Progenitor cell of endocrine pancreas (in vitro differentiated cells): Measurements from ENCODE around the gene NR1H4. TPM values are rescaled to one million over a fixed set of nuclear protein-coding genes. Genes with fewer than 3 reads are reported as not detected.
"Not testable (repeated sequence)": the region's sequence is repeated elsewhere in the genome, so short reads cannot be mapped to it uniquely, and the experiment has no call there.

ENCODE experiments used
- DNase-seq: peaks from one replicate; pipeline ENCODE4 v3.0.0; 2021; ENCODE audit warnings: low spot score; ENCODE audit not compliant: unreplicated experiment
- H3K27ac Mint-ChIP-seq: 2 replicates; pipeline ENCODE4 v1.8.0; 2021; ENCODE audit warnings: mild to moderate bottlenecking, moderate library complexity, mixed read lengths
- H3K27me3 Mint-ChIP-seq: 2 replicates; pipeline ENCODE4 v1.8.0; 2021; ENCODE audit warnings: mixed read lengths
- H3K36me3 Mint-ChIP-seq: 2 replicates; pipeline ENCODE4 v1.8.0; 2022; ENCODE audit warnings: mixed read lengths; ENCODE audit not compliant: insufficient read depth
- H3K4me1 Mint-ChIP-seq: 2 replicates; pipeline ENCODE4 v1.8.0; 2021; ENCODE audit warnings: low read depth, mixed read lengths
- H3K4me3 Mint-ChIP-seq: 2 replicates; pipeline ENCODE4 v1.8.0; 2021; ENCODE audit warnings: low read depth, mild to moderate bottlenecking, moderate library complexity, mixed read lengths
- H3K9me3 Mint-ChIP-seq: 2 replicates; pipeline ENCODE4 v1.8.0; 2021; ENCODE audit warnings: low read depth, mixed read lengths
- long read RNA-seq: library from polyadenylated mRNA; unstranded; transcript quantifications from one replicate; pipeline ENCODE4 v2.0.0, GENCODE V29; 2020
- total RNA-seq: library from RNA; stranded (reverse); gene quantifications from 2 replicates; pipeline ENCODE4 v1.2.1, GENCODE V29; 2021
- TF ChIP-seq, protein P1 (sequence below): fragments of 200-600 bp; sonication (generic); IDR thresholded peaks from one replicate; pipeline ENCODE4 v1.5.0; 2021; ENCODE audit warnings: antibody characterized with exemption, mild to moderate bottlenecking; ENCODE audit not compliant: unreplicated experiment

The NR1H4 gene
- total RNA-seq = not detected in 2 replicates
- long read RNA-seq, partial matches to known transcripts = 0 of 1 reads
- long read RNA-seq, other reads (novel, unspliced or antisense) = 1 of 1 reads

DNA sequence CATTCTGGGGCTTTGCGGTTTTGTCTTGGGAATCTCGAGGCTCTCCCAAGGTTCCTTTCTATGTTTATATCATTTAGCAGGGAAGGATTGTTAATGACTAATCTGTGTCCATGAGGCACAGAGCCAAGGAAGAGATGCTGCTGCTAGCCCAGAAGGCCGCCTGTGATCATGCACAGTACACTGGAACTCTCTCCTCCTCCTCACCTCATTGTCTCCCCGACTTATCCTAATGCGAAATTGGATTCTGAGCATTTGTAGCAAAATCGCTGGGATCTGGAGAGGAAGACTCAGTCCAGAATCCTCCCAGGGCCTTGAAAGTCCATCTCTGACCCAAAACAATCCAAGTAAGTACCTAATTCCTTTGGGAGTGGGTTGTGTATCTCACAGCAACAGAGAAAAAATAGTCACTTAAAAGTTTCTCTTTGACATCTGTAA lies at the start of gene NR1H4:
TSS of gene NR1H4 (plus strand) at position 151 of the 435 bp plus-strand sequence. CDS start 19,458 bp downstream, outside the sequence.
- no peaks in the 10 kb centered on the region for H3K27me3 Mint-ChIP-seq
- H3K4me3 Mint-ChIP-seq = no peak within 1 kb of the TSS
- H3K27ac Mint-ChIP-seq = peak within 1 kb of the TSS; percentile 10
- TF ChIP-seq, protein P1, sequence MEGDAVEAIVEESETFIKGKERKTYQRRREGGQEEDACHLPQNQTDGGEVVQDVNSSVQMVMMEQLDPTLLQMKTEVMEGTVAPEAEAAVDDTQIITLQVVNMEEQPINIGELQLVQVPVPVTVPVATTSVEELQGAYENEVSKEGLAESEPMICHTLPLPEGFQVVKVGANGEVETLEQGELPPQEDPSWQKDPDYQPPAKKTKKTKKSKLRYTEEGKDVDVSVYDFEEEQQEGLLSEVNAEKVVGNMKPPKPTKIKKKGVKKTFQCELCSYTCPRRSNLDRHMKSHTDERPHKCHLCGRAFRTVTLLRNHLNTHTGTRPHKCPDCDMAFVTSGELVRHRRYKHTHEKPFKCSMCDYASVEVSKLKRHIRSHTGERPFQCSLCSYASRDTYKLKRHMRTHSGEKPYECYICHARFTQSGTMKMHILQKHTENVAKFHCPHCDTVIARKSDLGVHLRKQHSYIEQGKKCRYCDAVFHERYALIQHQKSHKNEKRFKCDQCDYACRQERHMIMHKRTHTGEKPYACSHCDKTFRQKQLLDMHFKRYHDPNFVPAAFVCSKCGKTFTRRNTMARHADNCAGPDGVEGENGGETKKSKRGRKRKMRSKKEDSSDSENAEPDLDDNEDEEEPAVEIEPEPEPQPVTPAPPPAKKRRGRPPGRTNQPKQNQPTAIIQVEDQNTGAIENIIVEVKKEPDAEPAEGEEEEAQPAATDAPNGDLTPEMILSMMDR = no peak
- H3K36me3 Mint-ChIP-seq = no peaks in the 10 kb centered on the region
- peaks cover 3% of the 10 kb centered on the region for H3K9me3 Mint-ChIP-seq
- peaks cover 15% of the 10 kb centered on the region for H3K4me1 Mint-ChIP-seq
- no peak for DNase-seq

DNA sequence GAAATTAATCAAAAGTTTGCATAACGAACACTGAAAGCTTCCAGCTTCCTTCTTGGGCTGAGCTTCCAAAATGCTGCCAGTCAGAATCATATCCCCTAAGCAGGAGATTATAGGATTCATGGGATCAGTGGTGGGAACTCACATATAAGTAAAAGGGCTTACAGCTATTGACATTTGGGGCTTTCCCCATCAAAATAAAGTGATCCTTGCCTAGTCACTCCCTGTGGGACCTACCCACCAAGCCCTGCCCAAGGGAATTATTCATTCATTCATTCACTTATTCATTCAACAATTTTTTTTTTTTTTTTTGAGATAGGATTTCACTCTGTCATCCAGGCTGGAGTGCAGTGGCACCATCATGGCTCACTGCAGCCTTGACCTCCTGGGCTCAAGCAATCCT lies 47.5 kb upstream of the NR1H4 start:
- H3K4me3 Mint-ChIP-seq = no peak overlapping the region
- no peak overlapping the region for H3K27ac Mint-ChIP-seq
- no peak for DNase-seq
- no peaks in the 10 kb centered on the region for H3K4me1 Mint-ChIP-seq
- H3K36me3 Mint-ChIP-seq = no peaks in the 10 kb centered on the region
- no peaks in the 10 kb centered on the region for H3K27me3 Mint-ChIP-seq
- peaks cover 6% of the 10 kb centered on the region for H3K9me3 Mint-ChIP-seq
- TF ChIP-seq, protein P1 = no peak

DNA sequence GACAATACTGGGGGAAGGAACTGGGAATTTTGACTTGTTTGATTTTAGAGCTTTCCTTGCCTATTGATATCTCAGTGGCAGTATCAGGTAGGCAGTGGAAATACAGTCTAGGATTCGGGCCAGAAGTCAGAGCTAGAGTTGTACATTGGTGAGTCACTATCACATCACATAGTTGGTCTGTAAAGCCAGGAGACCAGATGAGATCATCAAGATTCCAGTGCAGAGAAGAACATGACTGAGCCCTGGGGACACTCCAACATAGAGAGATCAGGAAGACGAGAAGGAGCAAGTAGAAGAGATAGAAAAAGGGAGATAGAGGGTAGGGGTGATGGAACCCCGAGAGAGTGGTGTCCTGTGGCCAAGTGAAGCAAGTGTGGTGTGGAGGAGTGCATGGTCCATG lies 46.6 kb upstream of the NR1H4 start:
- peaks cover 6% of the 10 kb centered on the region for H3K9me3 Mint-ChIP-seq

DNA sequence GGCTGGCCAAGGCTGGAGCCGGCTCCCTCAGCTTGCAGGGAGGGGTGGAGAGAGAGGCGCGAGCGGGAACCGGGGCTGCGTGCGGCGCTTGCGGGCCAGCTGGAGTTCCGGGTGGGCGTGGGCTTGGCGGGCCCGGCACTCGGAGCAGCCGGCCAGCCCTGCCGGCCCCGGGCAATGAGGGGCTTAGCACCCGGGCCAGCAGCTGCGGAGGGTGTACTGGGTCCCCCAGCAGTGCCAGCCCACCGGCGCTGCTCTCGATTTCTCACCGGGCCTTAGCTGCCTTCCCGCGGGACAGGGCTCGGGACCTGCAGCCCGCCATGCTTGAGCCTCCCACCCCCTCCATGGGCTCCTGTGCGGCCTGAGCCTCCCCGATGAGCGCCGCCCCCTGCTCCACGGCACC lies 43.4 kb upstream of the NR1H4 start:
- not testable (repeated sequence) for H3K27me3 Mint-ChIP-seq, H3K4me1 Mint-ChIP-seq, DNase-seq, H3K4me3 Mint-ChIP-seq, H3K27ac Mint-ChIP-seq, H3K36me3 Mint-ChIP-seq, H3K9me3 Mint-ChIP-seq

More for the DNA sequence above, 46.6 kb upstream of the NR1H4 start:
- Mint-ChIP-seq H3K36me3 (no peaks in the 10 kb centered on the region), H3K4me1 (no peaks in the 10 kb centered on the region), H3K4me3 (no peak overlapping the region), H3K27me3 (no peaks in the 10 kb centered on the region), H3K27ac (no peak overlapping the region)
- TF ChIP-seq, protein P1 = no peak
- DNase-seq = no peak

DNA sequence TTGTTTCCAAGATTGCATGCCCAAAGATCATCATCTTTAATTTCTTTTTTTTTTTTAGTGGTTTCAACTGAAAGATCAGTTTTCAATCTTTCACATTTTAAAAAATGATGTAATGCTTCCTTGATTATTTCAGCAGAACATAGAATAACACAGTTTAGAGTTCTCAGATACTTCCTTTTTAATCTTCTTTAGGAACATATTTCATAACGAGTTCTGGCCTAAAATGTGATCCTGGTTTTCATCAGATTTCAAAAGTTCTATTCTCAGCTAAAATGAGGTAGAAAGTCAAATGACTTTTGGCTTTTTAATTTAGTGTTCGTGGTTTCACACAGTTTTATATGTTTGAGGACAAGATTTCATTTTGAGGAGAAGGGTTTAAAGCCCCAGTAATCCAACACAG lies 40.0 kb upstream of the NR1H4 start:
- DNase-seq = no peak
- H3K4me3 Mint-ChIP-seq = no peak overlapping the region
- H3K9me3 Mint-ChIP-seq = peaks cover 3% of the 10 kb centered on the region
- H3K36me3 Mint-ChIP-seq = no peaks in the 10 kb centered on the region
- H3K4me1 Mint-ChIP-seq = peaks cover 9% of the 10 kb centered on the region
- H3K27me3 Mint-ChIP-seq = no peaks in the 10 kb centered on the region
- H3K27ac Mint-ChIP-seq = no peak overlapping the region
- TF ChIP-seq, protein P1 = no peak

DNA sequence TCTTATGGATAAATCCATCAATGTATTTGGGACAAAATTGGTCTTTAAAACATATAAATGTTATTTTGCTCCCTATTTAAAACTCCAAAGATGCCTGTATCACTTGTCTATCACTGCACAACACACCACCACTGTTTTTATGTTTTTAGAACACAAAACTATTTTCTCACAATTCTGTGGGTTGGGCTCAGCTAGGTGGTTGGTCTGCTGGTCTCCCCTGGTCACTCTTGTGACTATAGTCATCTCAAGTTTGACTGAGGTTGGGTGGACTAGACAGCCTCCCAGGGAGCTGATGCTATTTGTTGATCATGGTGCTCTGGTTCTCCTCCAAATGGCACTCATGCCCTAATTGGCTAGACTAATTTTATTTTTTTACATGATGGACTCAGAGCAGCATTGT lies 39.5 kb upstream of the NR1H4 start:
- TF ChIP-seq, protein P1 = no peak
- H3K36me3 Mint-ChIP-seq = no peaks in the 10 kb centered on the region
- DNase-seq = no peak
- no peak overlapping the region for H3K27ac Mint-ChIP-seq
- peaks cover 3% of the 10 kb centered on the region for H3K9me3 Mint-ChIP-seq
- H3K27me3 Mint-ChIP-seq = no peaks in the 10 kb centered on the region
- H3K4me3 Mint-ChIP-seq = no peak overlapping the region
- peaks cover 9% of the 10 kb centered on the region for H3K4me1 Mint-ChIP-seq
